T1000 (cell line): Measurements from ENCODE around the gene MMP19.
"Not testable (repeated sequence)": the region's sequence is repeated elsewhere in the genome, so short reads cannot be mapped to it uniquely, and the experiment has no call there.

ENCODE experiments used
- DNase-seq: peaks from one replicate; lab custom pipeline; 2025; ENCODE audit warnings: mixed read lengths; lab: John Stamatoyannopoulos, UW

Gene MMP19

GRCh38 chr12:55843431-55843830, 695 bp upstream of the MMP19 start:
- no peak for DNase-seq

DNA sequence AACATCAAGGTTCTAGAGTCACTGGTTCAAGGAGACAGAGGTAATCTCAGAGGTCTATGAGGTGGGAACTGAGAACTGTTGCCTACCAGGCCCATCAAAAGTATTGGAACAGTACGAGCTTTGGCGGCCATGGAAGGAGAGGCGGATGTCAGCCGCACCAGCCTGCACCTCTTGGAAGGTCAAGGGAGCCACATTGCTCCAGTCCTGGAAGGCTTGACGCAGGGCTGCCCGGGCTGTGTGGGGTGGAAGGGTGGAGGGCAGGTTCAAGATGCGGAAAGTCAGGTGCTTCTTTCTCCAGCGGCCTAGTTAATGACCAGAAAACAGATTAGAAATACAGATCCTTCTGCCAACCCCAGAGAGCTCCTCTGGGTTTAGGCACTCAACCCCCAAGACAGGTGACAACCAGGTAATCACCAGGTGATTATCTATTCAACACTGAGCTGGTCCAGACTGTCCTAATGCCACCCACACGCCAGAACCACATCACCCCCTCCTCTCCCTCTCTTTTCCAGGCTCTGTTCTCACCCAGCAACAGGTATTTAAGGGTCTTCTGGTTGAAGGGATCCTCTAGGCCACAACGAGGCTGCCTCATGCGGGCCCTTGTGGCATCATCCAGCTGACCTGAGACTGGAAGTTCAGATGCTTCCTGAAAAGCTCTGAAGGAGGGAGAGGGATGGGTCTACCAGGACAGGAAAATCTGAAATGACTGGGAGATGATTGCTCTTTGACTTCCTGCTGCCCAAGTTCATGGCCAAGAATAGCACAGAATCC, 2.0 kb downstream of the MMP19 start:
- DNase-seq = no peak

- DNase-seq = no peak
Measured at GRCh38 chr12:55839345-55840140, 3.2 kb downstream of the MMP19 start.

DNA sequence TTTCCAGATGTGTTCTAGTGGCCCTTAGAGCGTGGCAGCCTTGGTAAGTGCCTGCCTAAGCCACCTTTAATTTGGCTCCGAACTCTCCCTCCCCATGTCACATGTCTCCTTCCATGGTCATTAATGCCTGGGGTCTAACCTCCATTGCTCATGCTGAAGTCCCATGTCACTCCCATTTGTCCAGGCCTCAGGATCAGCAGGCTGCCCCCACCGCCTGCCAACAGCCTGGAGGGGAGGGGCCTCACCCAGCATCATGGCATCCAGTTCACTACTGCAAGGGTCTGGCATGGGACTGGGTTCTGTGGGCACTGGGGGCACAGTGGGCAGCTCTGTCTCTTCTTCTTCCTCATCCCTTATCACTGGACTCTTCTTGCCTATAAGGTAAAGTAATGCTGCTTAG, 4.4 kb downstream of the MMP19 start:
- no peak for DNase-seq

GRCh38 chr12:55834400-55834799, 8.3 kb downstream of the MMP19 start:
- not testable (repeated sequence) for DNase-seq

DNA sequence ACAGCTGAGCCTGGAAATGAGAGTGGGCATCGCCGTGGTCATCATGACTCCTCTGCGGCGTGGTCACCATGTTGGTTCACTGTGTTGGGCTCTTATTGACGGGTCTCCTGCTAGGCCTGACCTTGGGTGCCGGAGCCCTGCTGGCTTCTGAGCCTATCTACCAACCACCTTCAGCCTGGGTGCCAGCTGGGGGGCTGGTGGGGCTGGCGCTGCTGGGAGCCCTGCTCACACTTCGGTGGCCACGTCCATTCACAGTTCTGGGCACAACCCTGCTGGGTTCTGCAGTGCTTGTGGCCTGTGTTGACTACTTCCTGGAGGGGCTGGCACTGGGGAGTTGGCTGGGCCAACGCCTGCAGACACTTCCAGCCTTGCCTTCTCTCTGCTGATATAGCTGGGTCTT, 9.7 kb downstream of the MMP19 start:
- no peak for DNase-seq

DNA sequence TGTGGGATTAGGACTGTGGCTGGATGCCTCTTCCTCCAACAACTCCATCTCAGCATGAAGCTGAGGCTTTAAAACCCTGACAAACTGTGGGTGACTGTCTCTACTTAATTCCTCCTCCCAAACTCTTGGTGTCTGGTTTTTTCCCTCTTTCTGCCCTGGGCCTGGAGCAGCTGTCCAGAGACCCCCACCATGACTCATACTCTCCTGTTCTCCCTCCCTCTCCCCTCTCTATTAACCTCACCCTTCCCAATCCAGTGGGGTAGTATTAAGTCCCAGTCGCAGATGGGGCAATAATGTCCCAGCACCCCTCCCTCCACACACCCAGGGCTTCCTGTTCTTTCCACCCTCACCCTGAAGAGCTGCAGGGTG, 11.3 kb downstream of the MMP19 start:
- no peak for DNase-seq

DNA sequence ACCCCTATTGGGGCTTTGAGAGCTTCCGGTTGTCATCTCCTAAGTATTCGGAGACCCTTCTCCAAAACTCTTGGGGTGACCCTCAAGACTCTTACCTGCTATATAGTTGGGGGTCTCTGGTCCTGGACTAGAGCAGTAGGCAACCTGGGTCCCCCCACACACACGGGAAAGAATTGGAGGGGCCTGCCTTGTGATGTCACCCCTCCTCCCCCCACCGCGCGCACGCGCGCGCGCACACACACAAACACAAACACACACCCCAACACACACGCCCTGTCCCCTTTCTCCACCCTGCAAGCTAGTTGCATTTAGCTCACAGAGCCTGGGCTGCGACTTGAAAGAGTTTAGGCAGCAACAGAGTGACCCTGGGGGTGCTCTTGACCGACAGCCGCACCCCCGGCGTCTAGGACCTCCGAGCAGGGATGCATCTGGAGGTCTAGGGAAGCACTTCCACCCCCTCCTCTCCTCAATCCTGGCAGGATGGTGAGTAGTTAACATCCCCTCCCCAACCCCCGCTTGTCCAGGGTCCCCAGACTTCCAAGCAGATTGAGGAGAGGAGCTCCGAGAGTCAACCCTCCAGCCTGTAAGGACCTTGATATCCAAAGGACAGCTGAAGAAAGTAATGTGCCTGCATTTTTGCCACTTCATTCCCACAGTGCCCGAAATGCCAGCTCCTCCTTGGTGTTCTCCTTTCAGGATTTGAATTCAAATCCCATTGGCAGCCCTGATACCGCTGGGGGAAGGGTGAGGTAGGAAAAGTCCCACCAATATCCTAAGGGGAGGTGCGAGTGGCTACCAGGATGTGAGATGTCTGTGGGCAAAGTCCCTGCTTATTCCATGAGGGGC, 11.9 kb downstream of the MMP19 start:
- DNase-seq = peak; percentile 40

DNA sequence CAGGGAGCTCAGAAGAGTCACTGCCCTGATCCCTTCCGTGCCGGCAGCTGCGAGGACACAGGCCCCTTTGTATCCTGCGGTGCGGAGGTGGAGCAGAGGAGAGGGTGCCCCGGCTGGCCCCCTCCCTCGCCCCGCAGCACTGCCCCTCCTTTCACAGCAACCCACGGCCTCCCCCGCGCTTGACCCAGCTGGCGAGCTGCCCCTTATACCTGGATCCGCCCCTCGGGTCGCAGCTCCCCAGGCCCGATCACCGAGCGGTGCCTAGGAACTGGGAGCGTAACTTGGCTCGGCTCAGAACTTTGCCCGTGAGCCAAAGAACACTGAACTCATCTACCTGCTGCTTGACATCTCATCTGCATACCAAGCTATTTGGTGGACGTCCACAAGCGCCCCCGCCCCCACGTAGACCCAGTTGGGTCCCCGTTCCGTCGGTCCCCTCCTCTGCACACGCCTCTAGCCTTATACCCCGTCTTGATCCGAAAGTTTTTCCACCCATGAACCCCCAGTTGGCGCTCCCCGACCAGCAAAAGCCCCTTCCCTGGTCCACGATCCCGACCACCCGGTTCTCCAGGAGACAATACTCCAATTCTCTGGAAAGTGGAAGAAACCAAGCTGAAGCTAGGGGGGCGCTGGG, 12.7 kb downstream of the MMP19 start:
- DNase-seq = no peak

DNA sequence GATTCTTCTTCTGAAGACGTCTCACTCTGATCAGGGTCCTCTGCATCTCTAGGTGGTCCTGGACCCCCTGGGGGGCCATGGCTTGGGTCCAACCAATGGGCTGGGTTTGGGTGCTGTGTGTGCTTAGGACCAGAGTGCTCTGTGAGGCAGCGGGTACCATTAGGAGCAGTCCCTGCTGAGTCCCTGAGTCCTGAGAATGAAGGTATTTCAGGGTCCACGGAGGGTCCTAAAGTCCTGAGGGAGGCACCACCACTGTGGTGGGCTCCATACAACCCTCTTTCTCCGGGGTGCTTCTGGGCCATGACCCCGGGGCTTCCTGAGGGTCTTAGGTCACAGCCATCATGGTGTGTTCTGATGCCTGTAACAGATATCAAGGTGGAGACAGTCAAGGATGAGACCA, 14.4 kb downstream of the MMP19 start:
- DNase-seq = no peak

DNA sequence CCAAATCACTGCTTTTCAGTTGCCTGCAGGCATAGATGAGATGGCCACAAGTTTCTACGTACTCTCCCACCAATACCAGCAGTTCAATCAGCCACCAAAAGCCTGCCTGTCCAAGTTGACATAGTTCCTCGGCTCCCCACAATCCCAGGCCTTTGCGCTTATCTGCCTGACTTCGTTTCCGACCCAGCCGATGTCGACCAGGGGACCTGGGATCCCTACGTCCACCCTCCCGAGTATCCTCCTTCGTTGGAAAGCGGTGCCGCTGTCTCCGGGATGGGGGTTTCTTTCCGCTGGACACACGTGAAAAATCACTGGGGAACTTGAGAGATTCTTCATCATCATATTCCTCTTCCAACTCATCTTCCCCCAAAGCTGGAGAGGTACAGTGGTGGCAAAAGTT, 14.9 kb downstream of the MMP19 start:
- DNase-seq = no peak

DNA sequence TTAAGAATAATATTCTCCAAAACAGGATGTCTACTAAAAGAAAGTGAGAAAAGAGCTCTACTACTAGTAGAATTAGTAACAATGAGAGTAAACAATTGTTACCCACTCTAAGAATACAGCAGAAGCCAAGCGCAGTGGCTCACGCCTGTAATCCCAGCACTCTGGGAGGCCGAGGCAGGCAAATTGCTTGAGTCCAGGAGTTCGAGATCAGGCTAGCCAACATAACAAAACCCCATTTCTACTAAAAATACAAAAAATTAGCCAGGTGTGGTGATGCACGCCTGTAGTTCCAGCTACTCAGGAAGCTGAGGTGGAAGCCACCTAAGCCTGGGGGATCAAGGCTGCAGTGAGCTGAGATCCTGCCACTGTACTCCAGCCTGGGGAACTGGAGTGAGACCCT, 18.0 kb downstream of the MMP19 start:
- no peak for DNase-seq

DNA sequence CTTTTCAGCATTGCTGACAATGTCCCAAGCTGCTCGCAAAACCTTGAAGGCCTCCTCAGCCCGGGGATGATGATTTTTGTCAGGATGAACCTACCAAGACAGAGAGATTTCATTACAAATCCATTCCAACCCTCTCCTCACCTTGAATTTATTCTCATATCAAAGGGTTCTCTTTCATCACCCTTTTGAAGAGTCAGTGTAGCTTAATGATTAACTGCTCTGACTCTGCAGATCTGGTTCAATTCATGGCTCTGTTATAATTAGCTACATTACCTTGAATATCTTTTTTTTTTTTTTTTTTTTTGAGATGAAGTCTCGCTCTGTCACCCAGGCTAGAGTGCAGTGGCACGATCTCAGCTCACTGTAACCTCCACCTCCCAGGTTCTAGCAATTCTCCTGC, 19.3 kb downstream of the MMP19 start:
- DNase-seq = no peak

GRCh38 chr12:55822228-55822627, 20.5 kb downstream of the MMP19 start:
- no peak for DNase-seq

DNA sequence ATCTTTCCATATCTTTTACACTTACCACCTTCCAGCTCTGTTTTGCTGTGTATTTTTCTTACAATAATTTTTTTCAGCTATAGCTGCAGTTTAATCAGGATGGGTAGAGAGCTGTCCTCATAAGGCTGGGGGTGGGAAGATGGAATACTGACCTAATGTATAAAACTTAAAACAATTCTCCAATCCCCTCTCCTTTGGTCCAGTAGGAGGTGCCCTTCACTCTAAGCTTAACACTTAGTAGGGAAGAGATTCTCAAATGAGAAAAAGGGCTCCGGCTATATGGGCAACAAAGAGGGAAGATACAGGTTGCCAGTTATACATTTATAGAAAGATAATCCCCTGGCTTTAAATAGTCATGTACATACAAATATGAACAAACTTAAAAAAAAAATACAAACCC, 22.1 kb downstream of the MMP19 start:
- DNase-seq = no peak

GRCh38 chr12:55818886-55819285, 23.9 kb downstream of the MMP19 start:
- DNase-seq = no peak

DNA sequence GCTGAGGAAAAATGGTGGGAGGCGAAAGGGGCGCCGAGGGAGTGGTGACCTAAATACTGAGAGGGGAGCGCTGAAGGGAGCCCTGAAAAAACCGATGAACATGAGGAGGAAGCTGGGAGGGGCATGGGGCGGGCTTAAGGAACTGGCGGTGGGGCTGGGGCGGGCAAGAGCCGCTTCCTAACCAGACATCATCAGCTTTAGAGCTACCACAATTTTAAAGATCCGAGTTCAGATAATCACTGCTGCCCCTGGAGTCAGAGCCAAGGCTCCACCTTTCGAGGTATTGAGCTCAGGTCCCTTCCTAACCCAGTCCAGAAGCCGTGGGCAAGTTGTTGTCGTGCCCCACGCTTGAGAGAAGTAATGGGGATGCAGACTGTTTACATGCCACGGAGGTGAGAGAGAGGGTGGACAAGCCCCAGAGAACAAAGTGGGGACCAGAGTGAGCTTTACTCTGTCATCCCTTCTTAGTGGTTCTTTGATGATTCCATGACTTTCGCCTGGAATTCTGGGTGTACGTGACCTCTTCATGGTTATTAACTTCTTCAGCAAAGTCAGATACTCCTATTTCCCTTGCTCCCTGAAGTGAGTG, 24.5 kb downstream of the MMP19 start:
- DNase-seq = no peak

- peak; percentile 98 for DNase-seq
Measured at GRCh38 chr12:55817345-55818139, 25.2 kb downstream of the MMP19 start, which contains the start of the genes ORMDL2 and SARNP. Gene ORMDL2 (plus strand): TSS chr12:55818041. CDS start chr12:55819000, 959 bp downstream. Gene SARNP (minus strand): TSS chr12:55817724. CDS start chr12:55817701, 23 bp downstream.

DNA sequence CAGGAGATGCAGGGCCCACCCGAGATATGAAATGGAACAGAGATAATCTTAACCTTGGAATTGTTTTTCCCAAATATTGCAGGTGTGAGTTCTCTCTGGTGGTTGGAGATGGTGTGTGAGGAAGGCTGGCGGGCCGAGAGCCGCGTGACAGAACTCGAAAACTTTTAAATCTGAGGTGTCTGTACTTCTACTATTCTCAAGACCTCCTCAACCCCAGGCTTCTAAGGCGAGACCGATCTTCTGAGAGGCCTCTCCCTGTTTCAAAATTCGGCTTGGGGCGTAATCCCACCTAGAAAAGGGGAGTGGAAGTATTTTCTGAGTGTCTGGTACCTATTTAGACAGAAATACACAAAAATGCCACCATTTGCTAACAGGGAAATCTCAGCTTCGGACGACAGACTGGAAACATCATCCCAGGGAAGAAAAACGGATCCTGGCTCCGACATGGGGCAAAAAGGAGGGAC, 25.8 kb downstream of the MMP19 start:
- DNase-seq = peak; percentile 38

DNA sequence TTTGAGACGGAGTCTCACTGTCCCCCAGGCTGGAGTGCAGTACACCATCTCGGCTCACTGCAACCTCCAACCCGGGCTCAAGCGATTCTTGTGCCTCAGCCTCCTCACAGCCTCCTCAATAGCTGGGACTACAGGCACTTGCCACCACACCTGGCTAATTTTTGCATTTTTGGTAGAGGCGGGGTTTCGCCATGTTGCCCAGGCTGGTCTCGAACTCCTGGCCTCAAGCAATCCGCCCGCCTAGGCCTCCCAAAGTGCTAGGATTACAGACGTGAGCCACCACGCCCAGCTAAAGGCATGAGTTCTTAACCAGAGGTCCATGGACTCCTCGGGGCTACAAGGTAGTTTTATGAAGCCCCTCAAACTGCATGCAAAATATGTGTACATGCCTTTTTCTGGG, 27.3 kb downstream of the MMP19 start:
- DNase-seq = no peak

- no peak for DNase-seq
Measured at GRCh38 chr12:55814257-55814656, 28.5 kb downstream of the MMP19 start.
